A673 (cell line): ENCODE data around the gene DCUN1D3. TPM values are rescaled to one million over a fixed set of nuclear protein-coding genes. Genes with fewer than 3 reads are reported as not detected.

Experiments
- BruUV-seq: library from RNA; stranded (reverse); fragments of 400-500 nt; replicated peaks from 2 replicates; lab custom pipeline; 2021; lab: Mats Ljungman, UMichigan
- CTCF ChIA-PET: fragments of 300-600 bp; sonication (Branson Sonifier 250); formaldehyde crosslinking; loops from one replicate; lab custom pipeline; 2022; ENCODE audit warnings: antibody characterized with exemption; lab: Charles Lee
- POLR2A ChIA-PET: fragments of 300-600 bp; sonication (Branson Sonifier 250); formaldehyde crosslinking; loops from one replicate; lab custom pipeline; 2022; ENCODE audit warnings: antibody characterized with exemption; ENCODE audit not compliant: low non-redundant PET; lab: Charles Lee
- DNase-seq: peaks from one replicate; pipeline ENCODE4 v3.0.0-alpha.2; 2015; ENCODE audit warnings: low spot score
- H3K27ac ChIP-seq: fragments of 200-600 bp; sonication (generic); 2 replicates; pipeline ENCODE4 v1.5.1; 2016; ENCODE audit warnings: mixed run types, low read depth, mild to moderate bottlenecking, mixed read lengths, antibody characterized with exemption, low read length; ENCODE audit not compliant: poor library complexity, severe bottlenecking
- H3K27me3 ChIP-seq: fragments of 200-600 bp; sonication (generic); replicated peaks from 2 replicates; pipeline ENCODE4 v1.6.1; 2017; ENCODE audit warnings: mixed run types, low read depth, mild to moderate bottlenecking, mixed read lengths, antibody characterized with exemption, low read length; ENCODE audit not compliant: insufficient read depth, poor library complexity
- H3K36me3 ChIP-seq: fragments of 200-600 bp; sonication (generic); 2 replicates; pipeline ENCODE4 v1.6.1; 2016; ENCODE audit warnings: mixed run types, mild to moderate bottlenecking, mixed read lengths, antibody characterized with exemption, low read length; ENCODE audit not compliant: insufficient read depth, poor library complexity, severe bottlenecking
- H3K4me1 ChIP-seq: fragments of 200-600 bp; sonication (generic); 2 replicates; pipeline ENCODE4 v1.6.1; 2017; ENCODE audit warnings: mixed run types, mild to moderate bottlenecking, mixed read lengths, antibody characterized with exemption, low read length; ENCODE audit not compliant: insufficient read depth, poor library complexity, severe bottlenecking
- H3K4me3 ChIP-seq: fragments of 200-600 bp; sonication (generic); 2 replicates; pipeline ENCODE4 v1.5.1; 2016; ENCODE audit warnings: low read depth, mixed run types, mild to moderate bottlenecking, mixed read lengths, low read length; ENCODE audit not compliant: poor library complexity, severe bottlenecking
- H3K9me3 ChIP-seq: fragments of 200-600 bp; sonication (generic); 2 replicates; pipeline ENCODE4 v1.6.1; 2016; ENCODE audit warnings: mixed run types, low read depth, mild to moderate bottlenecking, mixed read lengths, antibody characterized with exemption, low read length; ENCODE audit not compliant: poor library complexity, severe bottlenecking
- CTCF ChIP-seq: fragments of 300-800, 200-600 bp; sonication (generic); conservative IDR thresholded peaks from 2 replicates; pipeline ENCODE4 v1.5.1; 2017; ENCODE audit warnings: low read depth, mild to moderate bottlenecking, antibody characterized with exemption, low read length, moderate library complexity, mixed read lengths
- EZH2 ChIP-seq: fragments of 200-600 bp; sonication (generic); IDR thresholded peaks from 2 replicates; pipeline ENCODE4 v1.6.1; 2017; ENCODE audit warnings: borderline replicate concordance, low read depth, mild to moderate bottlenecking, mixed read lengths, antibody characterized with exemption, low read length; ENCODE audit not compliant: poor library complexity, severe bottlenecking
- intact Hi-C: fragments of 100-400 bp; cut with micrococcal nuclease; formaldehyde crosslinking; loops from one replicate; pipeline ENCODE4 v1.10.0; 2022; ENCODE audit not compliant: unreplicated experiment
- total RNA-seq: library from RNA; stranded (reverse); gene quantifications from 2 replicates; pipeline ENCODE4 v1.2.3, GENCODE V29; 2021

Gene DCUN1D3
- total RNA-seq, 1 experiment from 2014 or later: 12.4 TPM

- Histone ChIP-seq H3K27me3 (no peaks in the 10 kb centered on the region), H3K27ac (no peak overlapping the region), H3K4me3 (no peak overlapping the region), H3K9me3 (no peaks in the 10 kb centered on the region), H3K36me3 (no peaks in the 10 kb centered on the region), H3K4me1 (no peaks in the 10 kb centered on the region)
- TF ChIP-seq CTCF (no peak), EZH2 (no peak)
- intact Hi-C loops: loop anchor here (10.0 kb wide), 1 partner anchor 85 kb away; no protein-coding TSS in a partner anchor
- no peak for DNase-seq
- POLR2A ChIA-PET: no interaction called here
- no TSS peak for BruUV-seq
- CTCF ChIA-PET: no interaction called here
These were observed 39.5 kb upstream of the DCUN1D3 start for GRCh38 chr16:20939611-20940010.

DNA sequence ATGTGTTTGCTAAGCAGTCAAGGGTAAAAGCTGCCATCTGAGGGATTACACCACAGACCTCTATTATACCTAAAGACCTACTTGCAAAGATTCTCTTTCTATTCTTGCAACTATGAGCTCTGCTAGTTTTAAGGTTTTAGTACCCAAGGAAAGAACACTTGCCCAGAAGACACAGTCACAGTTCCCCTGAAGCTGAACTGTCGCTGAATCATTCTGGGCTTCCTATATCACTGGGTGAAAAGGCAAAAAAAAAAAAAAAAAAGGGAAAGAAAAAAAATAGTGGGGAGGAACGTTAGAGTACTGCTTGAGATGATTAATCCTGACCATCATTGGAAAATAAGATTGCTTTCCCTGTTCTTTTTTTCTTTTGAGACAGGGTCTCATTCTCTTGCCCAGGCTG is 38.3 kb upstream of the DCUN1D3 start:
- no TSS peak for BruUV-seq
- ChIA-PET CTCF (no interaction called here), POLR2A (interaction anchor here (0.6 kb wide), 2 partner anchors 38 to 325 kb away, joined by 20 to 28 read pairs; partner anchors contain the start of genes DCUN1D3 and LYRM1)
- Histone ChIP-seq H3K4me3 (no peak overlapping the region), H3K27me3 (no peaks in the 10 kb centered on the region), H3K36me3 (no peaks in the 10 kb centered on the region), H3K4me1 (no peaks in the 10 kb centered on the region), H3K27ac (no peak overlapping the region), H3K9me3 (no peaks in the 10 kb centered on the region)
- TF ChIP-seq EZH2: no peak
- TF ChIP-seq CTCF: no peak
- intact Hi-C loops: no loop called here
- no peak for DNase-seq

GRCh38 chr16:20937736-20938135 is 37.6 kb upstream of the DCUN1D3 start:
- intact Hi-C loops: no loop called here
- BruUV-seq: no TSS peak
- Histone ChIP-seq H3K4me1 (no peaks in the 10 kb centered on the region), H3K9me3 (no peaks in the 10 kb centered on the region), H3K27ac (no peak overlapping the region), H3K4me3 (no peak overlapping the region), H3K27me3 (no peaks in the 10 kb centered on the region), H3K36me3 (no peaks in the 10 kb centered on the region)
- CTCF ChIA-PET: no interaction called here
- TF ChIP-seq EZH2 (no peak), CTCF (no peak)
- DNase-seq: no peak
- POLR2A ChIA-PET: interaction anchor here (0.6 kb wide), 2 partner anchors 37 to 326 kb away, joined by 20 to 28 read pairs; partner anchors contain the start of genes DCUN1D3 and LYRM1
